ENCODE results near the gene CFAP61.

The CFAP61 gene

GRCh38 chr20:20407891-20408805 lies 355.8 kb downstream of the CFAP61 start:
- no peak for TF ChIP-seq EZH2phosphoT487 (IDR thresholded peaks at IDR 0.05; ENCODE audit: borderline replicate concordance)
- TF ChIP-seq, protein P1, sequence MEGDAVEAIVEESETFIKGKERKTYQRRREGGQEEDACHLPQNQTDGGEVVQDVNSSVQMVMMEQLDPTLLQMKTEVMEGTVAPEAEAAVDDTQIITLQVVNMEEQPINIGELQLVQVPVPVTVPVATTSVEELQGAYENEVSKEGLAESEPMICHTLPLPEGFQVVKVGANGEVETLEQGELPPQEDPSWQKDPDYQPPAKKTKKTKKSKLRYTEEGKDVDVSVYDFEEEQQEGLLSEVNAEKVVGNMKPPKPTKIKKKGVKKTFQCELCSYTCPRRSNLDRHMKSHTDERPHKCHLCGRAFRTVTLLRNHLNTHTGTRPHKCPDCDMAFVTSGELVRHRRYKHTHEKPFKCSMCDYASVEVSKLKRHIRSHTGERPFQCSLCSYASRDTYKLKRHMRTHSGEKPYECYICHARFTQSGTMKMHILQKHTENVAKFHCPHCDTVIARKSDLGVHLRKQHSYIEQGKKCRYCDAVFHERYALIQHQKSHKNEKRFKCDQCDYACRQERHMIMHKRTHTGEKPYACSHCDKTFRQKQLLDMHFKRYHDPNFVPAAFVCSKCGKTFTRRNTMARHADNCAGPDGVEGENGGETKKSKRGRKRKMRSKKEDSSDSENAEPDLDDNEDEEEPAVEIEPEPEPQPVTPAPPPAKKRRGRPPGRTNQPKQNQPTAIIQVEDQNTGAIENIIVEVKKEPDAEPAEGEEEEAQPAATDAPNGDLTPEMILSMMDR (conservative IDR thresholded peaks at IDR 0.05; ENCODE audit: low read length): peak; percentile 47
- H3K9me3 ChIP-seq (ENCODE audit: insufficient read depth, low read depth, low read length): no peaks in the 10 kb centered on the region
- no peaks in the 10 kb centered on the region for H3F3A ChIP-seq (ENCODE audit: low read depth)
- no peaks in the 10 kb centered on the region for H3K4me1 ChIP-seq (ENCODE audit: insufficient read depth, low read length, poor library complexity, severe bottlenecking)
- no peaks in the 10 kb centered on the region for H3K27me3 ChIP-seq (ENCODE audit: insufficient read depth, low read length, poor library complexity, severe bottlenecking)
- no peaks in the 10 kb centered on the region for H3K79me2 ChIP-seq (ENCODE audit: insufficient read depth, low read length)
- no peaks in the 10 kb centered on the region for H3K9me2 ChIP-seq (replicated peaks; ENCODE audit: low read depth, low read length)
- no peak overlapping the region for H3K9ac ChIP-seq (ENCODE audit: low read depth, low read length, poor library complexity, severe bottlenecking)
- no peaks in the 10 kb centered on the region for H3K36me3 ChIP-seq (ENCODE audit: insufficient read depth, low read length)
- H3K4me2 ChIP-seq (ENCODE audit: low read depth, low read length, poor library complexity, severe bottlenecking): no peak overlapping the region
- H4K20me1 ChIP-seq (ENCODE audit: insufficient read depth, low read length, poor library complexity, severe bottlenecking): no peaks in the 10 kb centered on the region
- no peak overlapping the region for H2AFZ ChIP-seq (ENCODE audit: low read length)
- H3K4me3 ChIP-seq (ENCODE audit: low read length, poor library complexity, severe bottlenecking): no peak overlapping the region

GRCh38 chr20:20409331-20409730 lies 357.0 kb downstream of the CFAP61 start:
- Histone ChIP-seq H3F3A (ENCODE audit: low read depth) (no peaks in the 10 kb centered on the region), H3K79me2 (ENCODE audit: insufficient read depth, low read length) (no peaks in the 10 kb centered on the region), H3K4me2 (ENCODE audit: low read depth, low read length, poor library complexity, severe bottlenecking) (no peak overlapping the region), H3K9me3 (ENCODE audit: insufficient read depth, low read depth, low read length) (no peaks in the 10 kb centered on the region), H4K20me1 (ENCODE audit: insufficient read depth, low read length, poor library complexity, severe bottlenecking) (no peaks in the 10 kb centered on the region), H2AFZ (ENCODE audit: low read length) (no peak overlapping the region), H3K9ac (ENCODE audit: low read depth, low read length, poor library complexity, severe bottlenecking) (no peak overlapping the region), H3K36me3 (ENCODE audit: insufficient read depth, low read length) (no peaks in the 10 kb centered on the region), H3K27me3 (ENCODE audit: insufficient read depth, low read length, poor library complexity, severe bottlenecking) (no peaks in the 10 kb centered on the region), H3K4me1 (ENCODE audit: insufficient read depth, low read length, poor library complexity, severe bottlenecking) (no peaks in the 10 kb centered on the region), H3K9me2 (replicated peaks; ENCODE audit: low read depth, low read length) (no peaks in the 10 kb centered on the region), H3K4me3 (ENCODE audit: low read length, poor library complexity, severe bottlenecking) (no peak overlapping the region)
- no peak for TF ChIP-seq EZH2phosphoT487 (IDR thresholded peaks at IDR 0.05; ENCODE audit: borderline replicate concordance)
- TF ChIP-seq, protein P1 (conservative IDR thresholded peaks at IDR 0.05; ENCODE audit: low read length): no peak

All from Loucy (cell line).